PC-3 (cell line): ENCODE results near the gene JMJD4.

Experiments
- CTCF ChIP-seq: fragments of 300-600 bp; sonication (generic); conservative IDR thresholded peaks from 2 replicates; pipeline ENCODE4 v1.5.1; 2017; ENCODE audit warnings: antibody characterized with exemption, low read depth, mild to moderate bottlenecking, low read length
- EZH2 ChIP-seq: fragments of 300-600 bp; sonication (generic); IDR thresholded peaks from one replicate; pipeline ENCODE4 v1.6.1; 2017; ENCODE audit warnings: antibody characterized with exemption, mild to moderate bottlenecking, low read length; ENCODE audit not compliant: unreplicated experiment
- EZH2phosphoT487 ChIP-seq: fragments of 300-600 bp; sonication (generic); IDR thresholded peaks from 2 replicates; pipeline ENCODE4 v1.6.1; 2018; ENCODE audit warnings: mild to moderate bottlenecking, antibody characterized with exemption, low read length, borderline replicate concordance

GRCh38 chr1:227759341-227760300, 24.5 kb upstream of the JMJD4 start:
- TF ChIP-seq CTCF (no peak), EZH2 (no peak), EZH2phosphoT487 (no peak)
